Thymus (tissue), 2 donors: Measurements from ENCODE around the gene NCEH1. TPM values are rescaled to one million over a fixed set of nuclear protein-coding genes. Genes with fewer than 3 reads are reported as not detected.

Experiments used
- polyA plus RNA-seq: library from polyadenylated mRNA; stranded (reverse); fragments of 200-250 nt; gene quantifications from one replicate; pipeline ENCODE4 v1.2.3, GENCODE V29; 2013
- total RNA-seq: library from RNA; stranded (reverse); fragments of 120-200 nt; gene quantifications from one replicate; pipeline ENCODE4 v1.2.4, GENCODE V29; 2013
- donor health status: healthy.

NCEH1 gene
- total and polyA plus RNA-seq, 2 donors: 3.0 to 4.4 TPM

Other genes starting within 250 kb of the NCEH1 start
- gene TNFSF10, start 187.6 kb downstream of the NCEH1 start, total RNA-seq: 36.9 TPM
- 38.4 TPM for gene TNFSF10, start 187.6 kb downstream of the NCEH1 start, polyA plus RNA-seq
- 39.0 TPM for gene ECT2, start 39.7 kb upstream of the NCEH1 start, total RNA-seq
- 7.9 TPM for gene ECT2, start 39.7 kb upstream of the NCEH1 start, polyA plus RNA-seq